HG03571 (cell line): ENCODE results near the gene PPP1R37.

ENCODE experiments used
- ATAC-seq: cut with Tn5 transposase; IDR thresholded peaks from one replicate; pipeline ENCODE4 v1.9.1; 2021; ENCODE audit not compliant: unreplicated experiment

The PPP1R37 gene

GRCh38 chr19:45151320-45151719 is 58.3 kb downstream of the PPP1R37 start:
- ATAC-seq = no peak

DNA sequence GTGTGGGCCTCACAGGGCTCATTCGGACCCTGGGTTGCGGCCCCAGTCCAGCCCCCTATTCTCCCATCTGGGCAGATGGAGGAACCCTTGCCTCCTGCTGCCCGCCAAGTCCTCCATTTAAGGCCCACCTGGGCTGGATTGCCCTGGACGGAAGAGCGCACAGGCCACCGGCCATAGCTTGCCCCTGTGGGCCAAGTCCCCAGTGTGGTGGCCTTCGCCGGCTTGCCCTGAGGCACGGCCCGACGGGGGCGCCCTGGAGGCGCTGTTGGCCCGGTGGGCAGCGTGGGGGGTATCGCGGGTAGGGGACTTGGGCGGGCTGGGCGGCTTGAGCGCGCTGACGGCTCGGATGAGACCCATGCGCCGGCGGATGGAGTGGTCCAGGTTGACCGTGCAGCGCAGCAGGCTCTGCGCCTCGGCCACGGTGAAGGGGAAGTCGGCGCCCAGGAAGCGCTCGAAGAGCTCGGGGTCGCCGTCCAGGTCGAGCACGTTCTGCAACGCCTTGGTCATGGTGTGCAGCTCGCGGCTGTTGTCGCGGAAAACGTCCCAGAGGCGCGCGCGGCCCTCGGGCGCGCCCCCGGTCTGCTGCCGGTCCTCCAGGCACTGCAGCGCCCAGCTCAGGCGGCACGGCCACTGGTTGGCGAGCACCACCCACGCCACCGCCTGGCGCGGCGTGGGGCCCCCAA is 59.0 kb downstream of the PPP1R37 start:
- no peak for ATAC-seq

DNA sequence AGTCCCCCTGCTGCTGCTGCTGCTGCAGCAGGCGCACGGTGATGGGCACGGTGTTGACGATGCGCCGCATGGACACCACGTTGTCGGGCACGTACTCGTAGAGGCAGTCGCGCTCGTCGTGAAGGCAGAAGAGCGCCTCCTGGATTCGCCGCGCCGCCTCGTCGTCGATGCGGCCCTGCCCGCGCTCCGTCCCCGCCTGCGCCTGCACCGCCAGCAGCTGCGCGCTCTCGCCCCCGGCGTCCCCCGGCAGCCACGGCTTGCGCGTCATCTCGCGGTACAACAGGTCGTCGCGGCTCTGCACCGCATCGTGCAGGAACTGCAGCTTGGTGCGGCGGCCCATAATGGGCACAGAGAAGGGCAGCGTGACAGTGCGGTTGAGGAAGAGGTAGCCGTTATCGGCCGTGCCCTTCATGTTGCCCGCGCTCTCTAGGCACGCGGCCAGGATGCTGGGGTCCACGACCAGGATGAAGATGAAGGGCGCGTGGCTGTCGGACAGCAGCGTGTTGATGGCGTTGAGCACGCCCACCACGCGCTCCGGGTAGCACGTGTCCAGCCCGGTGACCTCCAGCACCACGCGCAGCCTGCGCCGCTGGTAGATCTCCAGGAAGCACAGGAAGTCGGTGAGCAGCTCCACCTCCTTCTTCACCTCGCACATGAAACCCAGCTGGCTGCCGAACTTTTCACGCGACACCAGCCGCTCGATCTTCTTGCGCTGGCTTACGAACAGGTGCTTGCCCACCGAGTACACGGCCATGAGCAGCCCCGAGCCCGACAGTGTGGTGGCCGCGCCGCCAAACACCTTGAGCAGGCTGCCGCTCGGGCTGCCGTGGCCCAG is 59.7 kb downstream of the PPP1R37 start:
- ATAC-seq = no peak

DNA sequence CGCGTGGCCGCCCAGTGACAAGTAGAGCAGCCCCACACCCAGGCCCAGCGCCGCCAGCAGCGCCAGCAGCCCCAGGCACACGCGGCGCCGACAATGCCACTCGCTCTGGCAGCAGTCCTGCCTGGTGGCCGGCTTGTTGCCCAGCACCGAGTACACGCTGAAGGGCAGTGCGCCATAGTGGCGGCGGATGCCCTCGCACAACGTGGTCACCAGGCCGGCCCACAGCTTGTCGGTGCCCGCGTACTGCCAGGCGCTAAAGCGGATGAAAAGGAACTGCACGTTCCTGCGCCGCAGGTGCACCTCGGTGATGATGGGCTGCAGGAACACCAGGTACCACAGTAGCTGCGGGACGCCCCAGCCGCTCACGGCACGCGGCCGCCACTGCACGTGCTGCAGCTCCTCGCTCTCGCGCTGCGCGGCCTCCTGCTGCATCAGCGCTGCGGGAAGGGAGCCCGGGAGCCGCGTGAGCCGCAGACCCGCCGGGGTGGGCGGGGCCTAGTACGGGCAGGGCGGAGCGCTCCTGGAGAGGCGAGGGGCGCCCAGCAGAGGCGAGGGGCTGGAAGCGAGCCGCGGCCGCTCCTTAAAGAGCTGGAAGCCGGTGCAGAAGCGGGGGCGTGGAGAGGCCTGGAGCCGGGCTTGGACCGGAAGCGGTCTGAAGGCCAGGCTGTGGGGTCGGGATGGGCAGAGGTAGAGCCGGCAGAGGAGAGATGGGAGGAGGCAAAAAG is 60.5 kb downstream of the PPP1R37 start:
- ATAC-seq = no peak

- no peak for ATAC-seq
Observed at GRCh38 chr19:45154064-45154827, 61.3 kb downstream of the PPP1R37 start.

GRCh38 chr19:45156011-45156630 is 63.1 kb downstream of the PPP1R37 start:
- no peak for ATAC-seq

- no peak for ATAC-seq
Observed at GRCh38 chr19:45156751-45157150, 63.8 kb downstream of the PPP1R37 start.

DNA sequence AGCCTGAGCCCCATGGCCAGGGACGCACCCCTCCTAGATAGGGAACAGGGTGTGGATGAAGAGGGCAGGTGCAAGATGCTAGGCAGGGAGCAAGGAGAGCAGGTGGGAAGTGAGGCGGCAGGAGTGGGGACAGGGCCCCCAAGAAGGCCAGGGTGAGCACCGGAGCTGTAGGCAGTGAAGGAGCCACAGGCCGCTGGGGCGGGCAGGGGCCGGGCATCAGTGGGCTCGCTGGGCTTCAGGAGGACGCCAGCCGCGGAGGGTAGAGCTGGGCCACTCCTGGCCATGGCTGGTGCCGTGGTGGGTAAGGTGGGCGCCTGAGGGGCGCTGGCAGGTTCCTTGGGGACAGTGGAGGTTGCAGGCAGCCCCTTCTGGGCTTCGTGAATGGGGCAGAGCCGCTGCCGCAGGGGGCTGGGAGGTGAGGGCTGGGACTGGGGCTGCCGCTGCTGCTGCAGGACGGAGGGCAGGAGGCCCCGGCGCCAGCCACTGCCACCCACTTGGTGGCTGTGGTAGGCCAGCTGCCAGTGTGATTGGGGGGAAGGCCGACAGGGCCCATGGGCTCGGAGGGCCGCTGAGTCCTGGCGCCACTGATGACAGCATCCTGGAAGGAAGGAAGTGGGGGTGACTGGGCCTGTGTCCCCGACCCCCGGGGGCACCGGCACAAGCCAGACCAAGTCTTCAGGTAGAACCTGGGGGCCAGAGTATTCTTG is 65.7 kb downstream of the PPP1R37 start:
- ATAC-seq = no peak

DNA sequence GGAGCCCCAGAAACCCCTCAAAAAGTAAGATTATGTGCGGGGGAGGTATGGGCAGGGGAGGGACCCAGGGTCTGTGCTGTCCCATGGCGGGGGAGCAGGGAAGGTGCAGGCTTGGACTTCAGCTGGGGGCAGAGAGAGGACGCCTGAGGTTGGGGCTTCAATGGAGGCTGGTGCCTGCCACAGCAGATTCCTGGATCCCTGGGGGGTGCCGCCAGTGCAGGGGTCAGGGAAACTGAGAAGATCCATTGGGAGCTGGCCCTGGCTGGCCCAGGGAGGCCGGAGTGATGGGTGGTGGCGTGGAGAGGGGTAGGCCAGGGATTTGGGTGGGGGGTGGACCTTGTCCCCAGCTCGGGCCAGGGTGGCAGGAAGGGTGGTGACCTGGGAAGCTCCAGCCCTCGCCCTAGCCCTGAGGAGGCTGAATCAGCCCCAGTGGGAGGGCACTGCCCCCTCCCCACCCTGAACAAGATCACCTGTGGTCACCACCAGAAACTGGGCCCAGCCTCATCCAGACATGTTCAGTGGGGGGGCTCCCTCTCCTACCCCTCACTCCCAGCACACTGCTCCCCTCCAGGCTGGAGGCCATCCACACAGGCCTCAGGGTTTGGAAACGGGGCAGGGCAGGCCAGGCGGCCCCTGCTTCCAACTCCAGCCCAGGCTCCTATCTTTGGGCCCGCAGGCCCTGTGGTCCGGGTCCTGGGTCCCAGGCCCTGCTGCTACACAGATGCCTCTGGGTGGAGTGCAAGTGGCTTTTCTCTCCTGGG is 66.4 kb downstream of the PPP1R37 start:
- ATAC-seq = no peak

GRCh38 chr19:45159971-45160324 is 67.0 kb downstream of the PPP1R37 start:
- ATAC-seq = no peak

- no peak for ATAC-seq
Observed at GRCh38 chr19:45160870-45161737, 68.1 kb downstream of the PPP1R37 start, which contains the start of gene NKPD1. Gene NKPD1 (minus strand): TSS chr19:45160982. CDS start chr19:45160150, 832 bp downstream.

- ATAC-seq = no peak
Observed at GRCh38 chr19:45161738-45162607, 69.0 kb downstream of the PPP1R37 start.

- no peak for ATAC-seq
Observed at GRCh38 chr19:45162608-45163143, 69.7 kb downstream of the PPP1R37 start.

- ATAC-seq = no peak
Observed at GRCh38 chr19:45163156-45163555, 70.2 kb downstream of the PPP1R37 start.

GRCh38 chr19:45163751-45164460 is 70.9 kb downstream of the PPP1R37 start:
- ATAC-seq = no peak

DNA sequence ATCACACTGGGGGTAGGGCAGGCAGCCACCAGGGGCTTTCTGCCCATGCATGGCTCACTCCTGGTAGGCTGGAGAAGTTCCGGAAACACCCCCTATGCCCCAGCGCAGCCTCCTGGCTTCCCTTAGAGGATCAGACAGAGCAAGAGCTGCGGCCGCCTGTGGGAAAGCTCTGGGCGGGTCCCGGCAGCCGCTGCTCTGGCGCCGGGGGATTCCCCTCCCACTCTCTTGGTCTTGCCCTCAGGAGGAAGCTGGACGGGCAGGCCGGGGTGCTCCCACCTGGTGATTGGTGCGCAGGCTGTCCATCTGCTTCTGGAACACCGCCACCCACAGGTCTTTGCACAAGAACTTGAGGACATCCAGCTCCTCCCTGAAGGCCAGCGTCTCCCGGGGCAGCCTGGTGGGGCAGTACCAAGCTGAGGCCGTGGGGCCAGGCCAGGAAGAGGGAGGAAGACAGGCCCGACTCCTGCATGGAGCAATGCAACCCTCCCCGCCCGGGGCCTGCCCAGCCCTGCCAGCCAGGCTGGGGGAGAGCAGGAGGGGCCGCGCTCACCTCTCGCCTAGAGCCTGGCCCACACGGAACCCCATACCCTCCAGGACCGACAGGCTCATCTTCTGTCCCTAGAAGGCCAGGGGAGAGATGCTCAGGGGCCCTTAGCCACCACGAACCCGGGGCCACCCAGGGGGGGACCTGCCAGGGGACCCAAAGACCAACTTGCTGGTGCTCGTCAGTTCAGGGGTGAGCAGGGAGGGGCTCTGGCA is 71.8 kb downstream of the PPP1R37 start:
- ATAC-seq = peak; percentile 55
